Effector memory CD8-positive, alpha-beta T cell (primary cell): ENCODE data around the gene CYP2A6.

Source experiments
- ATAC-seq: fragments of 150-1000 bp; cut with Tn5 transposase; replicated peaks from 2 replicates; pipeline ENCODE4 v1.10.0; 2021; ENCODE audit warnings: mild to moderate bottlenecking, moderate library complexity
- DNase-seq, 3 experiments: peaks; one replicate each; pipeline ENCODE4 v3.0.0; 2021
- H3K27ac Mint-ChIP-seq, 2 donors: one replicate each; pipeline ENCODE4 v1.8.0; 2022; ENCODE audit warnings: mild to moderate bottlenecking in 2 of 2, mixed read lengths in 2 of 2, moderate library complexity in 2 of 2
- H3K27me3 Mint-ChIP-seq, 2 donors: one replicate each; pipeline ENCODE4 v1.8.0; 2022; ENCODE audit warnings: mixed read lengths in 2 of 2
- H3K36me3 Mint-ChIP-seq: one replicate; pipeline ENCODE4 v1.8.0; 2022; ENCODE audit warnings: mild to moderate bottlenecking, moderate library complexity, mixed read lengths; ENCODE audit not compliant: insufficient read depth
- H3K4me1 Mint-ChIP-seq, 2 donors: one replicate each; pipeline ENCODE4 v1.8.0; 2022; ENCODE audit warnings: low read depth in 2 of 2, mixed read lengths in 2 of 2
- H3K4me3 Mint-ChIP-seq, 2 donors: one replicate each; pipeline ENCODE4 v1.8.0; 2022; ENCODE audit warnings: mild to moderate bottlenecking in 2 of 2, mixed read lengths in 2 of 2, moderate library complexity in 2 of 2
- H3K9me3 Mint-ChIP-seq, 2 donors: one replicate each; pipeline ENCODE4 v1.8.0; 2022; ENCODE audit warnings: mixed read lengths in 2 of 2

Gene CYP2A6

DNA sequence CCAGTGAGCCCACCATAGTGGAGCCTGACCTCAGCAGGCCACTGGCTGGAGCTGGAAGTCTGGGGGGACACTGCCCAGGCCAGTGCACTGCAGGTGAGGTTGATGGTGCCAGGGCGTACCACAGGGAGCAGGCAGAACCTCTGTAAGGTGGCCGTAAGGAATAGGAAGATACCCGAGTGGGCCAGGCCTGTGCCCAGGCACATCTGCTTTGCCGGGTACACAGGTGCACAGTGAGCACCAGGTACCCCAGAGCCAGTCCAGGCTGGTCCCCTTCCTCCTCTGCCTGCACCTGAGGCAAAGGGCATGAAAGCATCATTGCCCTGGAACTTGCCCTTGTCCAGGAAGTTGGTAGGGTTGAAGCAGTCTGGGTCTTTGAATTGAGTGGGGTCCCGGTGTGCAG, 41.8 kb downstream of the CYP2A6 start:
- no peak for ATAC-seq
- Mint-ChIP-seq H3K4me1 (peaks cover 73 to 76% of the 10 kb centered on the region in 2 donors), H3K27ac (peak overlapping the region; percentile 88 to 100), H3K36me3 (peaks cover 77% of the 10 kb centered on the region), H3K4me3 (peak overlapping the region in 1 of 2 donors; percentile 89), H3K27me3 (no peaks in the 10 kb centered on the region), H3K9me3 (no peaks in the 10 kb centered on the region)
- no peak for DNase-seq

DNA sequence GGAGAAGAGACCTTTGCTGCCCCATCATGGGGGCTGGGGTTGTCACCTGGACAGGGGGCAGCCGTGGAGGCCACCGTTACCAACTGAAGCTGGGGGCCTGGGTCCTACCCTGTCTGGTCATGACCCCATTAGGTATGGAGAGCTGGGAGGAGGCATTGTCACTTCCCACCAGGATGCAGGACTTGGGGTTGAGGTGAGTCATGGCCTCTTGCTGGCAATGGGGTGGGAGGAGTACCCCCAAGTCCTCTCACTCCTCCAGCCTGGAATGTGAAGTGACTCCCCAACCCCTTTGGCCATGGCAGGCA, 42.3 kb downstream of the CYP2A6 start:
- Mint-ChIP-seq H3K9me3 (no peaks in the 10 kb centered on the region), H3K27me3 (no peaks in the 10 kb centered on the region), H3K4me3 (peak overlapping the region; percentile 73 to 98), H3K36me3 (peaks cover 82% of the 10 kb centered on the region), H3K27ac (peak overlapping the region; percentile 88 to 100), H3K4me1 (peaks cover 76 to 80% of the 10 kb centered on the region in 2 donors)
- no peak for ATAC-seq
- DNase-seq, result no peak

DNA sequence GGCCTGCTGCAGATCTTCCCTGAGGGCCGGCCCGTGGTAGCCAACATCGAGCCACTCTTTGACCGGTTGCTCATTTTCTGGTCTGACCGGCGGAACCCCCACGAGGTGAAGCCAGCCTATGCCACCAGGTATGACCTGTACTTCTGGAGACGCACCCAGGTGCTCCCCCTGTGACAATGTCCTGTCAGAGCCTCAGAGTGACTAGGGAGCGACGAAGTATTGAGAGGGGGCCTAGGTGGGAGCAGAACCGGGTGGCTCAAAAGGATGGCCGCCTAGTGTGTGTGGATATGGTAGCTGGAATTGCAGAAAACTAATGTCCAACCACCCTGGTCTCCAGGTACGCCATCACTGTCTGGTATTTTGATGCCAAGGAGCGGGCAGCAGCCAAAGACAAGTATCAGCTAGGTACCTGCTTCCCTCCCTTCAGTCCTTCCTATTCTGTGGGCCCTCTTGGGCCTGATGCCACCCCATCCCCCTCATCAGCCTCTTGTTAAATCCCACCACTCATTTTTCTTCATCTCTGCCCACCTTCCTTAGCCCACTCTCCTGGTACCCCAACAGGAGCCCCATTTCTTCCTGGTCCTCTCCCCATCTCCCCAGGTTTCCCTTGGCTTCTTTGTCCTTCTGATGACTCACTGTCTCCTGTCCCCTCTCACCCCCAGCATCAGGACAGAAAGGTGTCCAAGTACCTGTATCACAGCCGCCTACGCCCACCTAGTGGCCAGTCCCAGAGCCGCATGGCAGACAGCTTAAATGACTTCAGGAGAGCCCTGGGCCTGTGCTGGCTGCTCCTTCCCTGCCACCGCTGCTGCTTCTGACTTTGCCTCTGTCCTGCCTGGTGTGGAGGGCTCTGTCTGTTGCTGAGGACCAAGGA, 42.9 kb downstream of the CYP2A6 start:
- H3K9me3 Mint-ChIP-seq, result no peaks in the 10 kb centered on the region
- H3K4me1 Mint-ChIP-seq, result peaks cover 76 to 80% of the 10 kb centered on the region in 2 donors
- ATAC-seq, result no peak
- H3K36me3 Mint-ChIP-seq, result peaks cover 85% of the 10 kb centered on the region
- H3K27ac Mint-ChIP-seq, result peak overlapping the region; percentile 88 to 100
- no peak for DNase-seq
- H3K27me3 Mint-ChIP-seq, result no peaks in the 10 kb centered on the region
- peak overlapping the region; percentile 98 to 100 for H3K4me3 Mint-ChIP-seq

DNA sequence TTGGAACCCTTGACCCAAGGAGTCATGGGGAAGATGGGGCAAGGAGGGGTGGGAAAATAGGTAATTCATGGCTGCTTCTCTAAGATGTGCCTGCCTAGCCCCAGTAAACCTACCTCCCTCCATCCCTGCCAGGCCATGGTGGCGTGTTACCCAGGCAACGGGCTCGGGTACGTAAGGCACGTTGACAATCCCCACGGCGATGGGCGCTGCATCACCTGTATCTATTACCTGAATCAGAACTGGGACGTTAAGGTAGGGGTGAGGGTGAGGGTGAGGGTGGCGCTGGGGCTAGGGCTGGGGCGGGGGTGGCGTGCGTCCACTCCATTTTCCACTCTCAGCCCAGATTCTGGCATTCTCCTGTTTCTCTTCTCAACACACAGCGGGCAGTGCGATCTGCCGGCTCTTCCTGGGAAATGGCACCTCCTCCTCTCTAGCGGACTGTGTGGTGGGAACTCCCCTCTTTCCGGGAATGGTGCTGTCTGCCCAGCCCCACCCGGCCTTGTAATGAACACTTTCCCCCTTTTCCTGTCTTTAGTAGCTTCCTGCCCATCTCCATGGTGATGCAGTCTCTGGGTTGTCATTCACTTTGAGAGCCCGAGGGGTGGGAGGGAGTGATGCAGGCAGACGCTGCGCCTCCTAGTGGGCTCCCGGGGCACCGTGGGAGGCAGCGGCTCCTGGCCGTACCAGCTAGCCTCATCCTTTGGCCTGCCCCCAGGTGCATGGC, 43.7 kb downstream of the CYP2A6 start:
- Mint-ChIP-seq H3K4me3 (peak overlapping the region; percentile 98 to 100), H3K36me3 (peaks cover 86% of the 10 kb centered on the region)
- peak; percentile 60 for ATAC-seq

DNA sequence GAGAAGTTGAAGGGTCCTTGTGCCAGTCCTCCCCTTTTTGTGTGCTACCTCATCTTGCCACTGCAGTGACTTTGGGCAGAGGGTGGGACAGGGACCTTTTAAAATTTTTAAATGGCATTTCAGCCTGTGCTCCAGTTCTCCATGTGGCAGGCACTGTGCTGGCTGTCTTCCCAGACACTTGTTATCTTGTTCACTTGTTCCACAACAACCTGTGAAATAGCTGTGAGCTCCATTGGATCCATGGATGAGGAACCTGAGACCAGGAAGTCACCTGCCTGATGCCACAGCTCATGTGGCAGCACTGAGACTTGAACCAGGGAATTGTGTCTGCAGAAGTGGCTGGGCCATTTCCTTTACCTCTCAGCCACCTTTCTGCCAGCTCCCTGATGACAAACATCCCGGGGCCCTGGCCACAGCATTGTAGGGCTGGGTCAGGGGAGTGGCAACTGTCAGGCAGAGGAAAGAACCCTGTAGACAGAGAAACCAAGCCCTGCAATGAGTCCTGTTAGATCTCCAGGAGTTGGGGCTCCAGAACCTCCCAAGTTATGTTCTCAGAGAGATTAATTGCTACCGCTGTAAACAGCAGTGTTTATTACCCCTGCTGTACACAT, 44.9 kb downstream of the CYP2A6 start:
- no peaks in the 10 kb centered on the region for H3K9me3 Mint-ChIP-seq
- ATAC-seq, result no peak
- no peak for DNase-seq
- peaks cover 87% of the 10 kb centered on the region for H3K36me3 Mint-ChIP-seq
- peak overlapping the region; percentile 88 to 100 for H3K27ac Mint-ChIP-seq
- peaks cover 76 to 77% of the 10 kb centered on the region in 2 donors for H3K4me1 Mint-ChIP-seq
- no peaks in the 10 kb centered on the region for H3K27me3 Mint-ChIP-seq
- H3K4me3 Mint-ChIP-seq, result peak overlapping the region; percentile 98 to 100

More for the DNA sequence above, 43.7 kb downstream of the CYP2A6 start:
- H3K9me3 Mint-ChIP-seq, result no peaks in the 10 kb centered on the region
- no peaks in the 10 kb centered on the region for H3K27me3 Mint-ChIP-seq
- DNase-seq, result peak; percentile 74 to 79 (median 77)
- H3K4me1 Mint-ChIP-seq, result peaks cover 76 to 81% of the 10 kb centered on the region in 2 donors
- peak overlapping the region; percentile 88 to 100 for H3K27ac Mint-ChIP-seq

DNA sequence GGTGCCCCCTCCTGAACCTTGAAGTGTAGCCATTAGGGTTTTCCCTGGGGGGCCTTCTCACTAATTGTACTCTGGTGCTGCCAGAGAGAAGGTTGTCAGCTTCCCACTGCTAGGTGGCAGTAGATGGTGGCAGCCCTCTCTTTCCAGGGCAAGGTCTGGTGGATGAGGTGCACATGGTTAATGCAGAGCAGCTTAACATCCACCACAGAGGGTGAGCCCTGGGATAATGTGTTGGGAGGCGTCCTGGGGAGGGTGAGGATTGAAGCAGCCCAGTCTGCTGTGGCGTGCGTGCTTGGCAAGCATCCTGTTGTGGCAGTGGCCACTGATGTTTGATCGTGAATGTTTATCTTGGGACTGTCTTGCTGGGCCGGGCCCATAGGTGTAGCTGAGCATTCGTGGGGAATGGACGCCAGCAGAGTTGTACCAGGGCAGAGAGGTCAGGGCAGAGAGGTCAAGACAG, 45.4 kb downstream of the CYP2A6 start:
- DNase-seq, result no peak
- no peak for ATAC-seq
- peak overlapping the region; percentile 88 to 100 for H3K27ac Mint-ChIP-seq
- H3K4me3 Mint-ChIP-seq, result peak overlapping the region; percentile 98 to 100
- no peaks in the 10 kb centered on the region for H3K9me3 Mint-ChIP-seq
- H3K4me1 Mint-ChIP-seq, result peaks cover 77 to 79% of the 10 kb centered on the region in 2 donors
- peaks cover 91% of the 10 kb centered on the region for H3K36me3 Mint-ChIP-seq
- H3K27me3 Mint-ChIP-seq, result no peaks in the 10 kb centered on the region

DNA sequence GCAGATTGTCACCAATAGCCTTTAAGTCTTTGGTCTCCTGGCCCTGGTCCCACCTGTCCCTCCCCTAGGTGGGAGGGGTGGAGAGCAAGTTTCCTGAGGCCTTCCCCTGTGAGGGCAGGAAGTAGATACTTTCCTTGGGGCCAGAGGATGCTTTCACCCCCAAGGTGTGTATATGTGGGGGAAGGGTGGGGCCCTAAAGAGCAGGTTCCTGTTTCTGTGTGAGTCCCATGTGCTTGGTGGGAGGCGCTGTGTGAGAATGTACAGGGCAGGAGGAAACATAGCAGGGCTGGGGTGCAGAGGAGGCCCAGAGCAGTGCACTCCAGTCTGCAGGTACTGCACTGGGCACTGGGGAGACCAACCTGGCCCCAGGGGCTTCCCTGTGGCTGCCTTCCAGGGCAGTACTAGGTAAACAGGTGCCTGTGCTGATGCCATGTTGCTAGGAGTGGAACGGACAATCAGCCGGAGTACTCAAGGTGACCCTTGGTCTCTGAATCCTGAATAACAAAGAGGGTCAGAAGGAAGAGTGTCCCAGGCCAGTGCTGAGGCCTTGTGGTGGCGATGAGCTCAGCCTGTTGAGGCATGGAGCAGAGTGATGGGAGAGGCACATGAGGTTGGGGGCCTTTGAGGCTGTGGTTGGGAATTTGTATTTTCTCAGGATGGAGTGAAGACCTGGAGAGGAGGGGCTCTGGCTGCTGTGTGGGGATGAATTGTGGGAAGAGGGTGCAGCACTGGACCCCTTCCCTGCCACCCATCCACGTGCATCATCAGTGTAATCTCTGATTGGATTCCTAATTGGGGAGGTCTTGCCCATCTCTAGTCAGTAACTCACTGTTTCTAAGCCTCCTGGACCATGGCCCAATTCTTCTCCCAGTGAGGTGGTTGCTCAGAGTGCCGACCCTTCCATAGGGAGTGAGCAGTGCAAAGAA, 46.1 kb downstream of the CYP2A6 start:
- Mint-ChIP-seq H3K27ac (peak overlapping the region; percentile 88 to 100), H3K27me3 (no peaks in the 10 kb centered on the region), H3K36me3 (peaks cover 86% of the 10 kb centered on the region), H3K4me3 (peak overlapping the region; percentile 98 to 100), H3K9me3 (no peaks in the 10 kb centered on the region), H3K4me1 (peaks cover 77 to 80% of the 10 kb centered on the region in 2 donors)
- ATAC-seq (peak; percentile 56), DNase-seq (peak; percentile 64 to 73 (median 64))

DNA sequence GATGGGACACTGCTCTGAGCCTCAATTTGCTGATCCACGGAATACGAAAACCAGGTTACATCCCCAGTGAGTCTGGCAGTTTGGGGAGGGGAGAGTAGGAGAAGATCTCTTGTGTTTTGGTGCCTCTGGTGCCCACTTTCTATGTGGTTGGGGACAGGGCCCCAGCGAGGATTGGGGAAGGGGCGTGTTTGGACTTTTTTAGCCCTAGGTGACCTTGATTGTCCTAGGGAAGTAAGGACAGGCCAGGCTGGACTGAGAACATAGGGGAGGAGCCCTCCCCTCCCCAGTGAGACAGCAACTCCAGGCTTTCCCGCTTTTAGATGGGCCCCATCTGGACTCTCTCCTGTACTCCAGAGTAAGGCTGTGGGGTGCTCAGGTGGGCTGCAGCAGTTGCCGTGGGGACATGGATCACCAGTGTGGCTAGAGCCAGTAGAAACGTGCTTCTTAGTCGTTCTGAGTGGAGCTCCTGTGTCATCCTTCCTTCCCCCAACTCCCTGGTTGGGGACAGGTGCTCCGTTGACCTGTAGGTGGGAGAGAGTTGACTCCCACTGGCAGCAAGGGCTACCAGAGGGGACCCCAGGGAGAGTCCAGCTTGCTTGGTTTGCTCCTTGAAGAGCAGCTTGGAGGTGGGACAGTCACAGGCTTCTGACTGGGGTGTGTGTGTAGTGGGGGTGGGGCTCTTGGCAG, 46.9 kb downstream of the CYP2A6 start:
- peak overlapping the region; percentile 88 to 100 for H3K27ac Mint-ChIP-seq
- H3K4me3 Mint-ChIP-seq, result peak overlapping the region; percentile 98 to 100
- no peaks in the 10 kb centered on the region for H3K27me3 Mint-ChIP-seq
- ATAC-seq (no peak), DNase-seq (no peak)
- peaks cover 80 to 82% of the 10 kb centered on the region in 2 donors for H3K4me1 Mint-ChIP-seq
- peaks cover 85% of the 10 kb centered on the region for H3K36me3 Mint-ChIP-seq
- no peaks in the 10 kb centered on the region for H3K9me3 Mint-ChIP-seq

DNA sequence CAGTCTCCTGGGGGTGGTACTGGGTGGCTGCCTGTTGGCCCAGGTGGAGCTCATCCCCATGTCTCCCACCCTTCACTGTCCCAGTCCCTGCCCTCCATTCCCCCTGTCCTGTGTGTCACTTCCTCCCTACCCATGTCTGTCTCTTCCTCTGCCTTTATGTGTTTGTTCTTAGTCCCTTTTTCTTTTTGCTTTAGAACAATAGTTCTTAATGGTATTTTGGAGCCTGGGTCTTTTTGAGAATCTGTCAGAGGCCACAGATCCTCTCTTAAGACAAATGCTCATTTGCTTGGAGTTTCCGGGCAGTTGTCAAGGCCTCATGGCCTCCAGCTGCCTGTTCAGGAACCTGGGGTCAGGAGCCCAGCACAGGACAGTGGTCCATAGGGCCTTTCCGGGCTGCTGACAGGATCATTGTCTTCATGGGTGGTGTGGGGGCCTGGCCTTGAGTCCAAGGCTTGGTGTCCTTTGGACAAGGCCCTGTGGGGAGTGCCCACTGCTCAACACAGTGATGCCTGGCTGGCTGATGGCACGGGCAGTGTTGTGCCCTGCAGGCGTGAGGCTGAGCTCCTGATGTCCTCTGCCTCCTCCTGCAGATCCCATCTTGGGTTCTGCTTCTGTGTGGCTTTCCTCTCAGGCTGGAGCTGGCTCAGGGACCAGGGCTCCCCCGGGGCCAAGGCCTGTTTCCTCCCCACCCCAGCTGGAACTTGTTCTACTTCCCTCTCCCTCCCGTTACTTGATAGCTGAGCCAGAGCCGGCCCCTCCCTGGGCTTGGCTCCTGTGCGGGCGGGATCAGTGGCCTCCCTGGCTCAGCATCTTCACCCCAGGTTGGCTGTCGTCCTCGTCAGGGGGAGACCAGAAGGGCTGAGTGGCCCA, 47.7 kb downstream of the CYP2A6 start:
- H3K4me3 Mint-ChIP-seq, result peak overlapping the region; percentile 98 to 100
- peak overlapping the region; percentile 88 to 100 for H3K27ac Mint-ChIP-seq
- no peak for DNase-seq
- H3K4me1 Mint-ChIP-seq, result peaks cover 78 to 82% of the 10 kb centered on the region in 2 donors
- ATAC-seq, result no peak
- H3K9me3 Mint-ChIP-seq, result no peaks in the 10 kb centered on the region
- H3K27me3 Mint-ChIP-seq, result no peaks in the 10 kb centered on the region
- peaks cover 81% of the 10 kb centered on the region for H3K36me3 Mint-ChIP-seq

DNA sequence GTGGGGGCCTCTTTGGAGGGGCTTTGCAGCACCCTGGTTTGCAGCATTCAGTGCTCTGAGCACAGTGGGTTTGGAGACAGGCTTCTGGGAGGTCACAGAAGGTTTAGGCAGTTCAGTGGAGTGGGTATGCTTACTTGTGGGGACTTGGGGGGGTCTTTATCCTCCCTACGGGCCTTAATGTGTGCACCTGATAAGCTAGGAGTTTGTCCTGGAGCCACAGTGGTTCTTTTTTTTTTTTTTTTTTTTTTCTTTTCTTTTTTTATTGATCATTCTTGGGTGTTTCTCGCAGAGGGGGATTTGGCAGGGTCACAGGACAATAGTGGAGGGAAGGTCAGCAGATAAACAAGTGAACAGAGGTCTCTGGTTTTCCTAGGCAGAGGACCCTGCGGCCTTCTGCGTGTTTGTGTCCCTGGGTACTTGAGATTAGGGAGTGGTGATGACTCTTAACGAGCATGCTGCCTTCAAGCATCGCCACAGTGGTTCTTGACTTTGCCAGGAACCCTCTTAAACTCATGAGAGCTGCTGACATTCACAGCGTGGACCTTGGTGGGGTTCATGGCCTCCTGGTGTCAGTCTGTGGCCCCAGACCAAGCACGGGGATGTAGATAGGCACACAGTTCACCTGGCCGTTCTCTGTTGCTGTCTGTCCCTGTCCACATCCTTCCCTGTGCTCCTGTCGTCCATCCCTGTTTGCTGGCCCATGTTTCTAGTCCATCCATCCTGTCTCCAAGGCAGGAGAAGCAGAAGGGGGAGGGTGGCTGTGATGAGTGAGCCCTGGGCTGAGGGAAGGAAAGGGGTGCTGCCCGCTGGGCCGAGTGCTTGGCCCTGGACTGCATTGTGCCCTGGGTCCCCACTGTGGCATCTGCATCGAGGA, 48.6 kb downstream of the CYP2A6 start:
- DNase-seq (no peak), ATAC-seq (no peak)
- Mint-ChIP-seq H3K27me3 (no peaks in the 10 kb centered on the region), H3K4me1 (peaks cover 71 to 76% of the 10 kb centered on the region in 2 donors), H3K9me3 (no peaks in the 10 kb centered on the region), H3K27ac (peak overlapping the region; percentile 88 to 100), H3K4me3 (peak overlapping the region; percentile 98 to 100), H3K36me3 (peaks cover 73% of the 10 kb centered on the region)

DNA sequence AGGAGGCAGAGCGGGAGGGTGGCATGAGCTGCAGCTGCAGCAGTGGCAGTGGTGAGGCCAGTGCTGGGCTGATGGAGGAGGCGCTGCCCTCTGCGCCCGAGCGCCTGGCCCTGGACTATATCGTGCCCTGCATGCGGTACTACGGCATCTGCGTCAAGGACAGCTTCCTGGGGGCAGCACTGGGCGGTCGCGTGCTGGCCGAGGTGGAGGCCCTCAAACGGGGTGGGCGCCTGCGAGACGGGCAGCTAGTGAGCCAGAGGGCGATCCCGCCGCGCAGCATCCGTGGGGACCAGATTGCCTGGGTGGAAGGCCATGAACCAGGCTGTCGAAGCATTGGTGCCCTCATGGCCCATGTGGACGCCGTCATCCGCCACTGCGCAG, 49.3 kb downstream of the CYP2A6 start:
- peaks cover 66 to 70% of the 10 kb centered on the region in 2 donors for H3K4me1 Mint-ChIP-seq
- DNase-seq (no peak), ATAC-seq (no peak)
- H3K27me3 Mint-ChIP-seq, result no peaks in the 10 kb centered on the region
- H3K27ac Mint-ChIP-seq, result peak overlapping the region; percentile 100
- peaks cover 66% of the 10 kb centered on the region for H3K36me3 Mint-ChIP-seq
- H3K9me3 Mint-ChIP-seq, result no peaks in the 10 kb centered on the region
- H3K4me3 Mint-ChIP-seq, result peak overlapping the region; percentile 98 to 100
